GM23248 (cell line): ENCODE results near the gene RALGDS. TPM values are rescaled to one million over a fixed set of nuclear protein-coding genes. Genes with fewer than 3 reads are reported as not detected.
A peak's percentile ranks its signal among the peaks of the same experiment; 100 is the strongest.

ENCODE experiments used
- DNase-seq: peaks from one replicate; pipeline ENCODE4 v3.0.0-alpha.2; 2015
- H2AFZ ChIP-seq: fragments of 200-600 bp; sonication (generic); 2 replicates; pipeline ENCODE4 v1.6.1; 2016; ENCODE audit warnings: antibody characterized with exemption
- H3F3A ChIP-seq: fragments of 200-600 bp; sonication (generic); 2 replicates; pipeline ENCODE4 v1.6.1; 2016; ENCODE audit warnings: mild to moderate bottlenecking, antibody characterized with exemption, mixed run types; ENCODE audit not compliant: insufficient read depth
- H3K27ac ChIP-seq: fragments of 200-600 bp; sonication (generic); 2 replicates; pipeline ENCODE4 v1.5.1; 2016; ENCODE audit warnings: mild to moderate bottlenecking
- H3K27me3 ChIP-seq: fragments of 200-600 bp; sonication (generic); replicated peaks from 2 replicates; pipeline ENCODE4 v1.6.1; 2016; ENCODE audit warnings: mild to moderate bottlenecking; ENCODE audit not compliant: insufficient read depth
- H3K36me3 ChIP-seq: fragments of 200-600 bp; sonication (generic); 2 replicates; pipeline ENCODE4 v1.6.1; 2016; ENCODE audit warnings: low read depth, mild to moderate bottlenecking
- H3K4me1 ChIP-seq: fragments of 200-600 bp; sonication (generic); 2 replicates; pipeline ENCODE4 v1.6.1; 2016; ENCODE audit warnings: mild to moderate bottlenecking; ENCODE audit not compliant: insufficient read depth
- H3K4me2 ChIP-seq: fragments of 200-600 bp; sonication (generic); one replicate; pipeline ENCODE4 v1.6.1; 2016; ENCODE audit warnings: mild to moderate bottlenecking; ENCODE audit not compliant: unreplicated experiment
- H3K4me3 ChIP-seq: fragments of 200-600 bp; sonication (generic); 2 replicates; pipeline ENCODE4 v1.5.1; 2016; ENCODE audit warnings: mild to moderate bottlenecking
- H3K79me2 ChIP-seq: fragments of 200-600 bp; sonication (generic); 2 replicates; pipeline ENCODE4 v1.6.1; 2016; ENCODE audit warnings: mild to moderate bottlenecking; ENCODE audit not compliant: insufficient read depth
- H3K9ac ChIP-seq: fragments of 200-600 bp; sonication (generic); 2 replicates; pipeline ENCODE4 v1.6.1; 2016; ENCODE audit warnings: mild to moderate bottlenecking
- H3K9me2 ChIP-seq: fragments of 200-600 bp; sonication (generic); 2 replicates; pipeline ENCODE4 v1.6.1; 2016; ENCODE audit warnings: mixed run types, mild to moderate bottlenecking, moderate library complexity; ENCODE audit not compliant: insufficient read depth
- H3K9me3 ChIP-seq: fragments of 200-600 bp; sonication (generic); one replicate; pipeline ENCODE4 v1.6.1; 2017; ENCODE audit warnings: low read depth
- H4K20me1 ChIP-seq: fragments of 200-600 bp; sonication (generic); 2 replicates; pipeline ENCODE4 v1.6.0; 2016; ENCODE audit not compliant: insufficient read depth
- EZH2 ChIP-seq: fragments of 200-600 bp; sonication (generic); IDR thresholded peaks from 2 replicates; pipeline ENCODE4 v1.6.1; 2018; ENCODE audit warnings: antibody characterized with exemption, mild to moderate bottlenecking; ENCODE audit not compliant: insufficient read depth, poor library complexity, severe bottlenecking
- EZH2phosphoT487 ChIP-seq: fragments of 200-600 bp; sonication (generic); IDR thresholded peaks from 2 replicates; pipeline ENCODE4 v1.6.1; 2018; ENCODE audit warnings: antibody characterized with exemption, moderate library complexity, mild to moderate bottlenecking, low read depth; ENCODE audit not compliant: insufficient read depth
- WGBS, 2 experiments: methylation state at CpG; one replicate each; pipeline ENCODE4 v1.1.6; 2015 to 2017; ENCODE audit warnings: low lambda C conversion rate in 2 of 2, low coverage in 1 of 2; ENCODE audit errors: missing lambda C conversion rate in 2 of 2; 5-methylcytosine and 5-hydroxymethylcytosine counted together
- in situ Hi-C: fragments of 300-500 bp; cut with MboI; formaldehyde crosslinking; loops from 2 replicates; pipeline ENCODE4 v1.15.0; 2020
- polyA plus RNA-seq: library from polyadenylated mRNA; unstranded; fragments of >200 nt; fragmentation: Nextera tagmentation; extraction: Ambion mirVana; gene quantifications from 2 replicates; pipeline ENCODE4 v1.2.1, GENCODE V29; 2016
- total RNA-seq: library from RNA; depleted of rRNA; stranded (reverse); fragments of >200 nt; shearing (Covaris generic); gene quantifications from 2 replicates; pipeline ENCODE4 v1.2.3, GENCODE V29; 2014

Gene RALGDS
- total and polyA plus RNA-seq, 2 experiments from 2014 or later = 8.9 to 21.7 TPM

DNA sequence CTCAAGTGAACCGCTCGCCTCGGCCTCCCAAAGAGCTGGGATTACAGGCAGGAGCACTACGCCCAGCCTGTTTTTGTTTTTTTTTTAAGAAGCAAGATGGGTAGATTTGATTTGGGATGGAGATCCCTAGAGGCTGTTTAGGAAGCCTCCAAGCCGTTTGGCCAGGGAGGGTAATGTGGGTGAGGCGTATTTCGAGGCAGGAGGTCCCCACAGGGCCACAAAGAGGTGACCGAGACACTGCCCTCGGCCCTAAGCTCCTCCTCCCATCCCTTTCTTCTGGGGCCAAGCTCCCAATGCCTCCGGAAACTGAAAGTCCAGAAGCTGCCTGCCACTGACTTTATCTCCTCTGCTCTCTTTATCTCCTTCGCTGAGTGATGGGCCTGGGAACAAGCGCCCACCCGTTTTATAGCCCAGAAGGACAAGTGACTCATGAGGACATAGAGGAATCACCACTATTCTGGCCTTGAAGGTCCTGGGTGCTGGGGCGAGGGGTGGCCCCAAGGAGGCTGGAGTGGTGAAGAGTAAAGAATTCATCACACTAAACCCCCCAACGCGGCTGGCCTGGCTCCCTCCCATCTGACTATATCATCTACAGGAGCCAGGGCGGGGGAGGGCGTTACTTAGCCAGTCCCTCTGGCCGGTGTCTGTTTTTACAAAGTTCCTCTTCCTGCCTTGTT, 2.0 kb upstream of the RALGDS start:
- H3K27me3 ChIP-seq = no peaks in the 10 kb centered on the region
- no peaks in the 10 kb centered on the region for H3K36me3 ChIP-seq
- no peaks in the 10 kb centered on the region for H4K20me1 ChIP-seq
- H3K27ac ChIP-seq = no peak overlapping the region
- 53 to 58% methylated on average over 17 to 19 of the region's 19 CpGs for WGBS, 2 experiments
- H3K79me2 ChIP-seq = peaks cover 13% of the 10 kb centered on the region; the same call in 1 of the 2 replicates
- no peak overlapping the region for H3K4me3 ChIP-seq
- peaks cover 12% of the 10 kb centered on the region for H3F3A ChIP-seq
- TF ChIP-seq EZH2 (no peak), EZH2phosphoT487 (no peak)
- H3K9me3 ChIP-seq = no peaks in the 10 kb centered on the region
- no peak overlapping the region for H2AFZ ChIP-seq
- in situ Hi-C loops = no loop called here
- no peaks in the 10 kb centered on the region for H3K9me2 ChIP-seq
- H3K4me1 ChIP-seq = peaks cover 31% of the 10 kb centered on the region
- no peak overlapping the region for H3K4me2 ChIP-seq
- no peak overlapping the region for H3K9ac ChIP-seq
- peak; percentile 74 for DNase-seq

- in situ Hi-C loops = no loop called here
Measured at GRCh38 chr9:133122605-133122934, 1.5 kb upstream of the RALGDS start.

GRCh38 chr9:133121915-133122550, 993 bp upstream of the RALGDS start:
- Histone ChIP-seq H3K4me3 (no peak overlapping the region), H3K36me3 (no peaks in the 10 kb centered on the region), H3K79me2 (peaks cover 24% of the 10 kb centered on the region), H3K4me1 (peaks cover 31% of the 10 kb centered on the region), H3K27me3 (no peaks in the 10 kb centered on the region), H2AFZ (no peak overlapping the region), H3K4me2 (no peak overlapping the region), H3F3A (peaks cover 12% of the 10 kb centered on the region), H3K9me3 (no peaks in the 10 kb centered on the region), H3K9ac (no peak overlapping the region), H3K27ac (no peak overlapping the region), H3K9me2 (no peaks in the 10 kb centered on the region), H4K20me1 (no peaks in the 10 kb centered on the region; the same call in 1 of the 2 replicates)
- WGBS, 2 experiments = 90 to 93% methylated on average over 8 of the region's 8 CpGs
- DNase-seq = no peak
- in situ Hi-C loops = no loop called here
- no peak for TF ChIP-seq EZH2
- TF ChIP-seq EZH2phosphoT487 = no peak

More at GRCh38 chr9:133122605-133122934, 1.5 kb upstream of the RALGDS start:
- H3K4me1 ChIP-seq = peaks cover 31% of the 10 kb centered on the region
- H3K27ac ChIP-seq = no peak overlapping the region
- no peak overlapping the region for H3K4me3 ChIP-seq
- H3F3A ChIP-seq = peaks cover 12% of the 10 kb centered on the region
- no peaks in the 10 kb centered on the region for H3K27me3 ChIP-seq
- peaks cover 18% of the 10 kb centered on the region for H3K79me2 ChIP-seq
- H3K4me2 ChIP-seq = no peak overlapping the region
- 78 to 84% methylated on average over 4 of the region's 4 CpGs for WGBS, 2 experiments
- H3K9me3 ChIP-seq = no peaks in the 10 kb centered on the region
- H4K20me1 ChIP-seq = no peaks in the 10 kb centered on the region
- H3K9me2 ChIP-seq = no peaks in the 10 kb centered on the region
- H3K36me3 ChIP-seq = no peaks in the 10 kb centered on the region
- TF ChIP-seq EZH2phosphoT487 (no peak), EZH2 (no peak)
- DNase-seq = no peak
- H2AFZ ChIP-seq = no peak overlapping the region
- H3K9ac ChIP-seq = no peak overlapping the region

DNA sequence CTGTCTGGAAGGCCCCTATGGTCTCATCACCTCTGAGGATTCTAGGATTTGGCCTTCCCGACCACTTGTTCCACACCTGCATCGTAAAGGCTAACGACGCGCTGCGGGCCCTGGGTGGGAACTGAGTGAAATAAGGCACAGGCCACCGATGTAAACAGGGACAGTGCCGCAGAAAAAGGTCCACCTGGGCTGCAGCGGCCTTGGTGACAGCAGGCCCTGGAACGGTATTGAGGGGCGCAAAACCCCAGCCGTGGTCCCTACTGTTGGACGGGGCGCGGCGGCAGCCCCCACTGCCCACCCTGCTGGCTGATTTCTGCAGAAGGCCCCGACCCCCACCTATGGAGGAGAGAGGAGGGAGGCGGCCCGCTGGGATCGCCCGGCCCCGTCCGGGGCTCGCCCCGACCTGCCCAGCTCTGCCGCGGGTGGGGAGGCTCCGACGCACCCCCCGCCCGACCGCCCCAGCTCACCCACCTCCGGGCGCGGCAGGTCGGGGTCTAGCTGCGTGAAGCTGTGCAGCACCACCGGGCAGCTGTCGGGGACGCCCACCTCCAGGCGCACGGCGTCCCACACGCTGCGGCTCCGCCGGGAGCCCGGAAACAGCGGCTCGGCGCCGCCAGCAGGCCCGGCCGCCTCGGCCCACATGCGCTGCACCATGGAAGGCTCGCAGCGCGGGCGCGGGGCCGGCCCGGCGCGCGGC, 391 bp downstream of the RALGDS start:
- Histone ChIP-seq H2AFZ (peak overlapping the region; percentile 55; the same call in 1 of the 2 replicates), H4K20me1 (no peaks in the 10 kb centered on the region; the same call in 1 of the 2 replicates), H3K79me2 (peaks cover 38% of the 10 kb centered on the region), H3K36me3 (no peaks in the 10 kb centered on the region), H3K4me2 (peak overlapping the region; percentile 81), H3K4me3 (peak overlapping the region; percentile 78), H3F3A (peaks cover 12% of the 10 kb centered on the region), H3K9me3 (no peaks in the 10 kb centered on the region), H3K9ac (peak overlapping the region; percentile 84), H3K27ac (no peak overlapping the region; the same call in 1 of the 2 replicates), H3K27me3 (no peaks in the 10 kb centered on the region), H3K4me1 (peaks cover 22% of the 10 kb centered on the region), H3K9me2 (no peaks in the 10 kb centered on the region)
- in situ Hi-C loops = no loop called here
- WGBS, 2 experiments = 1 to 2% methylated on average over 46 to 61 of the region's 66 CpGs
- DNase-seq = peak; percentile 29
- TF ChIP-seq EZH2phosphoT487 (no peak), EZH2 (no peak)
